GM12875 (cell line): ENCODE measurements around the gene ZC3H10.

Source experiments
- H3K4me3 ChIP-seq: one replicate; pipeline ENCODE4 v1.5.1; 2011; ENCODE audit warnings: low read depth, low read length, control low read depth
- TF ChIP-seq, protein P1 (sequence below): IDR thresholded peaks from 2 replicates; pipeline ENCODE4 v1.5.1; 2011; ENCODE audit warnings: low read depth, mild to moderate bottlenecking, control low read depth, inconsistent platforms, low read length, moderate library complexity, borderline replicate concordance; ENCODE audit not compliant: insufficient read depth

ZC3H10 gene

DNA sequence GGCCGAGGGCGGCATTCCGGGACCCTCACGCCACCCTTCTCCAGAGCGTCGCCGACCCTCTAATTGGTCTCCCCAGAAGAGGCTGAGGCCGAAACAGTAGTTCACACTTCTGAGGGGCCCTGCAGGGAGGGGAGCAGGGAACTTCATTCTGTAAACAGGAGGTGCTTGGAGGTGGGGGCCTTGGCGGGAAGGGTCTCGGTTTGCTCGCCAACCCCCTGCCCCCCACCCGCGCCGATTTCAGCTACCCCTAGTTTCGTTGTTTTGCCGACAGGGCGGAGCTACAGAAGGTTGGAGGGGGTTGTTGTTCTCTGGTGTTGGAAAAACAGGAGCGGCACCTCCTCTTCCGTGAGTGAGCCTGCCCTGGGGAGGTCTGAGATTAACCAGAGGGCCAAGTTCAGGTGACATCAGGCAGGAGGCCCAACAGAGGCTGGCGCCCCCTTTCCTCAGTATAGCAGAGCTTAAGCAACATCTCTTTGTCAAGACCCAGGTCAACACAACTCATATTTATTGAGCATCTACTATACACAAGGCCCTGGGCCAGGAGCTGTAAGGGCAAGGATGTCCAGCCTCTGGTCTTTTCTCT is 37.4 kb upstream of the ZC3H10 start:
- H3K4me3 ChIP-seq: no peak overlapping the region
- TF ChIP-seq, protein P1, sequence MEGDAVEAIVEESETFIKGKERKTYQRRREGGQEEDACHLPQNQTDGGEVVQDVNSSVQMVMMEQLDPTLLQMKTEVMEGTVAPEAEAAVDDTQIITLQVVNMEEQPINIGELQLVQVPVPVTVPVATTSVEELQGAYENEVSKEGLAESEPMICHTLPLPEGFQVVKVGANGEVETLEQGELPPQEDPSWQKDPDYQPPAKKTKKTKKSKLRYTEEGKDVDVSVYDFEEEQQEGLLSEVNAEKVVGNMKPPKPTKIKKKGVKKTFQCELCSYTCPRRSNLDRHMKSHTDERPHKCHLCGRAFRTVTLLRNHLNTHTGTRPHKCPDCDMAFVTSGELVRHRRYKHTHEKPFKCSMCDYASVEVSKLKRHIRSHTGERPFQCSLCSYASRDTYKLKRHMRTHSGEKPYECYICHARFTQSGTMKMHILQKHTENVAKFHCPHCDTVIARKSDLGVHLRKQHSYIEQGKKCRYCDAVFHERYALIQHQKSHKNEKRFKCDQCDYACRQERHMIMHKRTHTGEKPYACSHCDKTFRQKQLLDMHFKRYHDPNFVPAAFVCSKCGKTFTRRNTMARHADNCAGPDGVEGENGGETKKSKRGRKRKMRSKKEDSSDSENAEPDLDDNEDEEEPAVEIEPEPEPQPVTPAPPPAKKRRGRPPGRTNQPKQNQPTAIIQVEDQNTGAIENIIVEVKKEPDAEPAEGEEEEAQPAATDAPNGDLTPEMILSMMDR: no peak

DNA sequence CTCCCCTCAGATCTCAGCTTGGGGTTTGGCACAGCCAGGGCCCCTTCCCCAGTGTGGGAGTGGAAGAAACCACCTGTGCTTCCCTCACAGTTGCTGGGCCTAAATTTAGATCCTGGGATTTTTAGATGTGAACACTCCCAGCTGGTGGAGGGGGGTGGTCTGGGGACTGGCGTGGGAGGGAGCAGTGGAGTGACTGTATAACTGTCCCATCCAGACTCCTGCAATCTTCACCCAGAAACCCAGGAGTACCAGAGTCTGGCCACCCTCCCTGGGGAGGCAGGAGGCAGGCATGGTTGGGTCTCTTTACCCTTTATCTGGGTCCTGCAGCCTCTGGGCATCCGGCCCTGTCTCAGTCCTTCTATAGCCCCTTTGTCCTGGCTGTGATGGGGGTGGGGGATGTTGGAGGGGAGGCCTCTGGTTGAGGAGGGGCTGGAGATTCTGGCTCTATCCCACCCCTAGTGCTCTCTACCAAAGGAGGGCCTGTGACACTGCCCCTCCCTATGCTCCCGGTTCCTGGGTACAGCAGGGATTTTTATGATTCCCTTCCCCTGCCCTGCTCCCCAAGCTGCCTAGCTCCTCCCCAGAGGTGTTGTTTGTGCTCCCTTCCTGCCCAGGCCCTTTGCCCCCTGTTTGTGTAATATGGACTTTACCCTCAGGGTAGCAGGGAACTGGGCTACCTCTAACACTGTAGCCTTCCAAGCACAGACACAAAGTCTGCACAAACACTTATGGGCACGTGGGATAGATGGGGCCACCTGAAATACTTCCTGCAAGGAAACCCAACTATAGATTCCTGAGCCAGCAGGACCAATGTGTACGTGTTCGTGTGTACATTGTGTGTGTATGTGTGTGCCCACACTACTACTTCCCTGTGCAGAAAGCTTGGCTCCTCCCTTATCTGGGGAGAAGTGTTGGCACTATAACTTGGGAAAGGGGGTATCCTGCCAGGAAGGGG is 36.4 kb upstream of the ZC3H10 start:
- TF ChIP-seq, protein P1: no peak
- no peak overlapping the region for H3K4me3 ChIP-seq

DNA sequence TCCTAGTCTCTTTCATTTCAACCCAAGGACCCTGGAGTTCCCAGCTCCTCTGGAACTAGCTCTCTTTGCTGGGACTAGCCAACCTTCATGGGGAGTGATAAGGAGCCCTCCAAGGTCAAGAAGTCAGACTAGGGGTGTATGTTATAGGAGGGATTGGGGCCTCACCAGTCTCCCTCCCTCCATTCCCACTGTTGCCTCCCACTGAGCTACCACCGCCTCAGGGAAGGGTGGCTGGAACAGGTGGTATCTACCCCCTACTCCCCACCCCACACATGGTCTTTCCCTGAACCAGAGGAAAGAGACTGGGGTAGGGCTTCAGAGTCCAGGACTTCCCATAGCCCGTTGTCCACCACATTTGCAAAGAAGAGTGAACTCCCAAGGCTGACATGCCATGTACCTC is 35.7 kb upstream of the ZC3H10 start:
- TF ChIP-seq, protein P1: no peak

DNA sequence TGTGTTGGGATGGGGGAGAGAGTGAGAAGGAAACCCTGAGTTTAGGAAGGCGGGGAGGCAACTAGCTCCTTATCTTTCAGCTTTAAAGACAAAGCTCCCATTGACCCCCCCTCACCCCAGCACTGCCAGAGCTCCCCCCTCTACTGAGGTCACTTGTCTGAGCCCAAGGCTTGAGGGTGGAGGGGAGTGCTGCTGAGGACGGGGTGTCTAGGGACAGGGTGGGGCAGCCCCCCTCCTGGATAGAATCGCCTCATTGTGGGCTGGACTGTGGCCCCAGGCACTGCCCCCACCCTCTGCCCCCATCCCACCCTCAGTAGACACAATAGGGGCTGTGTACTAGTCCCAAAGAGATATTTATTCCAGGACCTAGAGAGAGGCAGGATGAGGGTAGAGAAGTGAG is 35.1 kb upstream of the ZC3H10 start:
- no peak overlapping the region for H3K4me3 ChIP-seq
- TF ChIP-seq, protein P1: no peak

More for the DNA sequence above, 35.7 kb upstream of the ZC3H10 start:
- H3K4me3 ChIP-seq: no peak overlapping the region

DNA sequence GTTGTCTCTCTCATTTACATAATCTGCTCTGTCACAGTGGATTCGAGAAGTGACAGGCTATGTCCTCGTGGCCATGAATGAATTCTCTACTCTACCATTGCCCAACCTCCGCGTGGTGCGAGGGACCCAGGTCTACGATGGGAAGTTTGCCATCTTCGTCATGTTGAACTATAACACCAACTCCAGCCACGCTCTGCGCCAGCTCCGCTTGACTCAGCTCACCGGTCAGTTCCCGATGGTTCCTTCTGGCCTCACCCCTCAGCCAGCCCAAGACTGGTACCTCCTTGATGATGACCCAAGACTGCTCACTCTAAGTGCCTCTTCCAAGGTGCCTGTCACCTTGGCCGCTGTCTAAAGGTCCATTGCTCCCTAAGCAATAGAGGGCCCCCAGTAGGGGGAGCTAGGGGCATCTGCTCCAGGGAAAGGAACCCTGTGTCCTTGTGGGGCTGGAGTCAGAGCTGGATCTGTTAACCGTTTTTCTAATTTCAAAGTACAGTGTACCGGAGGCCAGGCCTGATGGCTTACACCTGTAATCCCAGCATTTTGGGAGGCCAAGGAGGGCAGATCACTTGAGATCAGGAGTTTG is 33.0 kb upstream of the ZC3H10 start:
- no peak overlapping the region for H3K4me3 ChIP-seq
- TF ChIP-seq, protein P1: peak; percentile 71

DNA sequence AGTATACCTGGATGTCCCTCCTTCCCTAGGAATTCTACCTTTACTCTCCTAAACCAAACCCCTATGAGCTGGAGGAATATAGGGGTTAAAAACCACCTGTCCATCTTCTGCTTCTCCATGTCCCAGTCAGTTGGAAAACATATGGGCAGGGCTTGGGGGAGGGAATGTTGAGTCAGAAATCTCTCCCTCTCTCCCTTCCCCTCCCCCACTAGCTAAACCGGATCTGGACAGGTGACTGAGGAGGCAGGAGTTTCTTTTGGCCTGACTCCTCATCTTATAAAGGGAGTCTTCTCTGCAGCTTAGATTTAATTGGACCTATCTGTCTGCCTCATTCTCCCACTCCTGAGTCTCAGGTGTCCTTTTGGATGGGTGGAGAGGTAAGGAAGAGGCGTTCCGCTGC is 32.0 kb upstream of the ZC3H10 start:
- TF ChIP-seq, protein P1: no peak
- no peak overlapping the region for H3K4me3 ChIP-seq
